Panc1 (cell line): Measurements from ENCODE around the gene ACADL.

Source experiments
- CTCF ChIP-seq: fragments of 450-650 bp; IDR thresholded peaks from 2 replicates; pipeline ENCODE4 v1.5.1; 2017; ENCODE audit warnings: mild to moderate bottlenecking
- POLR2AphosphoS5 ChIP-seq: IDR thresholded peaks from 2 replicates; pipeline ENCODE4 v1.6.1; 2012; ENCODE audit warnings: mild to moderate bottlenecking, low read depth, low read length, moderate library complexity
- REST ChIP-seq, 2 experiments: IDR thresholded peaks; 2 replicates each; pipeline ENCODE4 v1.6.1; 2011 to 2012; ENCODE audit warnings: low read depth in 2 of 2, control low read depth in 1 of 2, low read length in 1 of 2, mild to moderate bottlenecking in 1 of 2, moderate library complexity in 1 of 2; ENCODE audit not compliant: insufficient read depth in 1 of 2
- SIN3A ChIP-seq: IDR thresholded peaks from 2 replicates; pipeline ENCODE4 v1.6.1; 2012; ENCODE audit warnings: low read depth, mild to moderate bottlenecking, low read length, moderate library complexity, borderline replicate concordance; ENCODE audit not compliant: insufficient read depth

DNA sequence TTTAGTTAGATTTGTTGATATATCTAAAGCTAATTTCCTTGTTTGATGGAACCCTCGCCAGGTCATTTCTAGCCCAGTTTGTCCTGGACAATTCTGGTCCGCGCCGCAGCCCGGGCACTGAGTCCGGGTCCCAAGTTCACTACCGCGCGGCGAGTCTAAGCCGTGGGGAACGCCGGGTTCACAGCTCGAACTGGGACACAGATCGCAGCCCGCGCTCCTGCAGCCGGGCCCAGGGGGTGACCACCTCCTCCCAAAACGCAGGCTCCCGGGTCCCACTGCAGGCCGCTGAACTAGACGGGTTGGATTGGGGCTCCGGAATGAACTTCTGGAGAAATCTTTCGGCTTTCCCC lies 681 bp downstream of the ACADL start:
- TF ChIP-seq CTCF = no peak
- TF ChIP-seq REST (IDR thresholded peaks at IDR 0.05; ENCODE audit: insufficient read depth in 1 of 2, low read depth in 2 of 2, low read length in 1 of 2) = no peak
- no peak for TF ChIP-seq POLR2AphosphoS5
- TF ChIP-seq SIN3A = no peak
